AG04449 (cell line): ENCODE data around the gene UBL5.
"Not testable (repeated sequence)": the region's sequence is repeated elsewhere in the genome, so short reads cannot be mapped to it uniquely, and the experiment has no call there.

ENCODE experiments used
- CTCF ChIA-PET: fragments of 350-600 bp; formaldehyde crosslinking; extraction: SDS; loops from one replicate; lab custom pipeline; 2021; ENCODE audit warnings: antibody characterized with exemption; lab: Yijun Ruan, JAX
- POLR2A ChIA-PET: fragments of 400-600, 350-600 bp; formaldehyde crosslinking; extraction: SDS; loops from one replicate; lab custom pipeline; 2020; ENCODE audit warnings: antibody characterized with exemption, inconsistent platforms; lab: Yijun Ruan, JAX
- DNase-seq: peaks from one replicate; pipeline ENCODE4 v3.0.0-alpha.2; 2010; ENCODE audit warnings: low read depth, low spot score
- H3K4me3 ChIP-seq: 2 replicates; pipeline ENCODE4 v1.5.1; 2011; ENCODE audit warnings: low read depth, mild to moderate bottlenecking, control low read depth, low read length
- TF ChIP-seq, protein P1 (sequence below): IDR thresholded peaks from one replicate; pipeline ENCODE4 v1.5.1; 2011; ENCODE audit warnings: mild to moderate bottlenecking, moderate library complexity, low read length, control low read depth, inconsistent platforms; ENCODE audit not compliant: insufficient read depth; ENCODE audit errors: missing control alignments

Gene UBL5

DNA sequence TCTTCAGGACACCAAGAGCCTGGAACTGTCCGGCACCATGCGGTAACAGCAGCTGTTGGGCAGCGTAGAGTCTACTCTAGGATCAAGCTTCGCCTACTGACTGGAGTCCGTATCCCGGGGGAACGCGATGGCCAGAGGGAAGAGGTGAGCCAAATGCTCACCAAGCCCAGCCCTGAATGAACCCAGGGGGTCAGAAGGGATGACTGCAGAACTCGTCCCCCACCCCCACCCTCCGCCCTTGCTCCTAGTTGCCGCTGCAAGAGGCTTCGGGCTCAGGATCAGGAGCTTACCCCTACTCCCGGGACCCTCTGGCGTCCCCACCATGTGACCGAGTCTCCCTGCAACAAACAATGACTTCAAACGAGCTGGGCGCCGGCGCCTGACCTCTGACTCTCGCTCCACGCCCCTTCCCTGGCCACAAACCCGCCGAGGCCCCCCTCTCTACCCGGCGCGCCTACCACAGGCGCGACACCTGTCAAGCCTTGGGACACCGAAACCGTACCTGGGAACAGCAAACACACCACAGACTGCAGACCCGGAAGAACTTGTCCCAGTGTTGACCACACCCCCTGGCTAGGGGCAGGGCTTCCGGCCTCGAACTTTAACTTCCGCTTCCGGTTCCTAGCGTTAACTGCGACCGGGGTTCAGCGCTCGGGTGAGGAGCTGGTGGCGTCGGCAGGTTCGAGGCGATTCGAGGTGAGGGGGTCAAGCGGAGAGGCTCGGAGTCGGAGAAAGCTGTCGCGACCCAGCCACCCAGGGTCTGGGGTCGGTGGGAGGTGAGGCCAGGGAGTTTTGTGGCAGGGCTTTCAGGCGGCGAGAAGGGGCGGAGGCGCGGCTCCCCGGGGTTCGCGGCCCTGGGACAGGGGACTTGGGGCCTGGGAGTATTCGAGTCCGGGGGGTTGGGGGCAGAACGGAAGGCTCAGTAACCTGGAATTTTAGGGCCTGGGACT is at the start of gene UBL5:
UBL5 (plus strand) TSS at position 630 of the 950 bp plus-strand sequence. CDS start 420 bp downstream, outside the sequence.
- POLR2A ChIA-PET: interaction anchor here (1.0 to 1.3 kb wide), 2 partner anchors 9 to 29 kb away, joined by 3 read pairs; partner anchors contain the start of gene FBXL12
- CTCF ChIA-PET: interaction anchor here (1.2 to 2.7 kb wide), 4 partner anchors 8 to 30 kb away, joined by 3 to 14 read pairs (median 7); partner anchors contain the start of gene PIN1
- DNase-seq: no peak
- peak within 1 kb of the TSS; percentile 96 for H3K4me3 ChIP-seq
- TF ChIP-seq, protein P1, sequence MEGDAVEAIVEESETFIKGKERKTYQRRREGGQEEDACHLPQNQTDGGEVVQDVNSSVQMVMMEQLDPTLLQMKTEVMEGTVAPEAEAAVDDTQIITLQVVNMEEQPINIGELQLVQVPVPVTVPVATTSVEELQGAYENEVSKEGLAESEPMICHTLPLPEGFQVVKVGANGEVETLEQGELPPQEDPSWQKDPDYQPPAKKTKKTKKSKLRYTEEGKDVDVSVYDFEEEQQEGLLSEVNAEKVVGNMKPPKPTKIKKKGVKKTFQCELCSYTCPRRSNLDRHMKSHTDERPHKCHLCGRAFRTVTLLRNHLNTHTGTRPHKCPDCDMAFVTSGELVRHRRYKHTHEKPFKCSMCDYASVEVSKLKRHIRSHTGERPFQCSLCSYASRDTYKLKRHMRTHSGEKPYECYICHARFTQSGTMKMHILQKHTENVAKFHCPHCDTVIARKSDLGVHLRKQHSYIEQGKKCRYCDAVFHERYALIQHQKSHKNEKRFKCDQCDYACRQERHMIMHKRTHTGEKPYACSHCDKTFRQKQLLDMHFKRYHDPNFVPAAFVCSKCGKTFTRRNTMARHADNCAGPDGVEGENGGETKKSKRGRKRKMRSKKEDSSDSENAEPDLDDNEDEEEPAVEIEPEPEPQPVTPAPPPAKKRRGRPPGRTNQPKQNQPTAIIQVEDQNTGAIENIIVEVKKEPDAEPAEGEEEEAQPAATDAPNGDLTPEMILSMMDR: no peak

DNA sequence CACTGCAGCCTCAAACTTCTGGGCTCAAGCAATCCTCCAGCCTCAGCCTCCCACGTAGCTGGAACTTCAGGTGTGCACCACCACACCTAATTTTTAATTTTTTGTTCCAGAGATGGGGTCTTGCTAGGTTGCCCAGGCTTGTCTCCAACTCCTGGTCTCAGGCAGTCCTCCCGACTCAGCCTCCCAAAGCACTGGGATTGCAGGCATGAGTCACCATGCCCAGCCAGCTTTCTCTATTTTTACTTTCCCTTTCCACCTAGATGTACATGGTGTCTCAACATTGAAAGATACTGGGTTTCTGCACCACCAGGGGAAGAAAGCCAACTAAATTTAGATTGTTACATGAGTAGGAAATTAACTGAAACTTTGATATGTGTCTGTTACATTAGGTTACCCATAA is 45.4 kb upstream of the UBL5 start:
- TF ChIP-seq, protein P1: no peak
- H3K4me3 ChIP-seq: no peak overlapping the region
- POLR2A ChIA-PET: interaction anchor here (0.6 to 1.6 kb wide), 3 partner anchors 14 to 185 kb away, joined by 3 read pairs; partner anchors contain the start of gene ZNF846
- no peak for DNase-seq
- CTCF ChIA-PET: interaction anchor here (0.8 kb wide), 1 partner anchor 13 kb away, joined by 3 read pairs; no protein-coding TSS in a partner anchor

DNA sequence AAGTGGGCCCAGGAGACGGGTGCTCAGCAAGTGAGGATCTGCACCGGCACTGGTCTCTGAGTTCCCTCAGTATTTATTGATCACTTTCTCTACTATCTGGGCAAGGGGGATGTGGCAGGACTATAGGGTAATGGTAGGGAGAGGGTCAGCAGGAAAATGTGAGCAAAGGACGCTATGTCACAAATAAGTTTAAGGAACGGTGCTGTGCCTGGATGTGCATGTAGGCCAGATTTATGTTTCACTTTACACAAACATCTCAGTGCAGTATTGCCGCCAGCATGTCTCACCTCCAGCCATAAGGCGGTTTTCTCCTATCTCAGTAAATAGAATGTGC is 43.6 kb upstream of the UBL5 start:
- DNase-seq, POLR2A ChIA-PET, H3K4me3 ChIP-seq, CTCF ChIA-PET: not testable (repeated sequence)

DNA sequence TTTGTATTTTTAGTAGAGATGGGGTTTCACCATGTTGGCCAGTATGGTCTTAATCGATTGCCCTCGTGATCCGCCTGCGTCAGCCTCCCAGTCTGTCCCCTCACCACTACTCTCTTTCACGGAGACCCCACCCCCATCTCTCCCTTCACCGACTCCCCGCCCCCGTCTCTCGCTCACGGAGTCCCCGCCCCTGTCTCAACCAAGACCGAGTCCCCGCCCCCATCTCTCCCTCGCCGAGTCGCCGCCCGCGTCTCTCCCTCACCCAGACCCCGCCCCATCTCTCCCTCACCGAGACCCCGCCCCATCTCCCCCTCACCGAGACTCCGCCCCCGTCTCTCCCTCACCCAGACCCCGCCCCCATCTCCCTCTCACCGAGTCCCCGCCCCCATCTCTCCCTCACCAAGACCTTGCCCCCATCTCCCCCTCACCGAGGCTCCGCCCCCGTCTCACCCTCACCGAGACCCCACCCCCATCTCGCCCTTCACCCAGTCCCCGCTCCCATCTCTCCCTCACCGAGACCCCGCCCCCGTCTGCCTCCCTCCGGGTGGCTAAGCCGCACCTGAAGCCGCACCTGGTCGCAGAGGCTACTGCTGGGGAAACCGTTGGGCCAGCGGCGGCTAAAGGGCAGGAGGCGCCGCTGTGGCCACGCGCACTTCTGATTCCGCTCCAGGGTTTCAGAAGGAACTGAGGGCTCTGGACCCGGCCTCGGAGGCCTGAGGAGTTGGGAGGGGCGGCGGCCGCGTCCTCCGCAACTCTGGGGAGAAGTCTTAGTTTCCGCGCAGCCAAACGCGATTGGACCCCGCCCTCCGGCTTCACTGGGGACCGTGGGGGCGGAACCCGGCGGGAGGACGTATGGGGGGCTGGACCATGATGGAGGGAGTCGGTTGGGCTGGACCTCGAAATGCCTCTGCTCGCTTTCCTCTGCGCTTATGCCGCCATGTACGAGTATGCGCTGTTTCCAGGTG is 42.1 kb upstream of the UBL5 start:
- TF ChIP-seq, protein P1: no peak
- ChIA-PET CTCF (no interaction called here), POLR2A (interaction anchor here (0.6 kb wide), 2 partner anchors 13 to 125 kb away, joined by 3 to 4 read pairs; no protein-coding TSS in a partner anchor)
- no peak for DNase-seq
- H3K4me3 ChIP-seq: peak overlapping the region; percentile 94

DNA sequence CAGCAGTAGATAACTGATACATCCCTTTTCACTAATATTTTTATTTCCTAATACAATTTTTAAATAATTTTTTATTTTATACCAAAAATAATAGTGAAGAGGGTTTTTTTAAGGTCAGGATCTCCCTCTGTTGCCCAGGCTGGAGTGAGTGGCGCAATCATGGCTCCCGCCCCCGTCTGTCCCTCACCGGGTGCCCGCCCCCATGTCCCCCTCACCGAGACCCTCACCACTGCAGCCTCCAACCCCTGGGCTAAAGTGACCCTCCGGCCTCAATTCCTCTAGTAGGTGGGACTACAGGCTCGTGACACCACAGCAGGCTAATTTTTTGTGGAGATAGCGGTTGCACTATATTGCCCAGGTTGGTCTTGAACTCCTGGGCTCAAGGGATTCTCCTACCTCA is 41.4 kb upstream of the UBL5 start:
- DNase-seq: no peak
- ChIA-PET CTCF (interaction anchor here (2.8 kb wide), 1 partner anchor 161 kb away, joined by 38 read pairs; no protein-coding TSS in a partner anchor), POLR2A (no interaction called here)
- TF ChIP-seq, protein P1: no peak
- H3K4me3 ChIP-seq: peak overlapping the region; percentile 94

DNA sequence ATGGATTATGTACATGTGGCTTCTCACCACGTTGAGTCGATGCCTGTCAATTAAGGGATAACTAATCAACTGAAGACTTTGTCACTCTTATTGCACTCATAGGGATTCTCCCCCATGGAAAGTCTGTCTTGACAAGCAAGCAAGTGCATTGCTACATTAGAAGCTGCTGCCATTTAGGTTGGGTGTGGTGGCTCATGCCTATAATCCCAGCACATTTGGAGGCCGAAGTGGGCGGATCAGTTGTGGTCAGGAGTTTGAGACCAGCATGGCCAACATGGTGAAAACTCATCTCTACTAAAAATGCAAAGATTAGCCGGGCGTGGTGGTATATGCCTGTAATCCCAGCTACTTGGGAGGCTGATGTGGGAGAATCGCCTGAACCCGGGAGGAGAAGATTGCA is 40.9 kb upstream of the UBL5 start:
- no peak overlapping the region for H3K4me3 ChIP-seq
- TF ChIP-seq, protein P1: no peak
- ChIA-PET CTCF (interaction anchor here (2.8 kb wide), 1 partner anchor 162 kb away, joined by 38 read pairs; no protein-coding TSS in a partner anchor), POLR2A (no interaction called here)
- no peak for DNase-seq

DNA sequence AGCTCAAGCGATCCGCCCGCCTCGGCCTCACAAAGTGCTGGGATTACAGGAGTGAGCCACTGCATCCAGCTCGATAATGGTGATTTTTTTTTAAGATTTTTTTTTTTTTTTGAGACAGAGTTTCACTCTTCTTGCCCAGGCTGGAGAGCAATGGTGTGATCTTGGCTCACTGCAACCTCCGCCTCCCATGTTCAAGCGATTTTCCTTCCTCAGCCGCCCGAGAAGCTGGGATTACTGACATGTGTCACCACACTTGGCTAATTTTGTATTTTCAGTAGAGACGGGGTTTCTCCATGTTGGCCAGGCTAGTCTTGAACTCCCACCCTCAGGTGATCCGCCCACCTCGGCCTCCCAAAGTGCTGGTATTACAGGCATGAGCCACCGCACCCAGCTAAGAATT is 39.1 kb upstream of the UBL5 start:
- POLR2A ChIA-PET: interaction anchor here (0.6 kb wide), 1 partner anchor 144 kb away, joined by 4 read pairs; no protein-coding TSS in a partner anchor
- H3K4me3 ChIP-seq, DNase-seq: not testable (repeated sequence)
- CTCF ChIA-PET: interaction anchor here (1.2 to 3.9 kb wide), 5 partner anchors 9 to 202 kb away, joined by 4 to 39 read pairs (median 8); partner anchors contain the start of gene ZNF121
